Gastrocnemius medialis (tissue), 4 donors: ENCODE measurements around the gene VIT. TPM values are rescaled to one million over a fixed set of nuclear protein-coding genes. Genes with fewer than 3 reads are reported as not detected.

Experiments used
- ATAC-seq, 2 donors: fragments of 150-250 bp; one replicate each; pipeline ENCODE4 v1.9.1; 2016
- DNase-seq, 2 donors: peaks; one replicate each; pipeline ENCODE4 v3.0.0-alpha.2; 2019
- H3K27ac ChIP-seq, 4 donors: fragments of 200-600 bp; sonication (generic); 1 replicate in 1 of 4; 2 replicates in 3 of 4; pipeline ENCODE4 v1.5.1; 2016 to 2018; ENCODE audit warnings: mild to moderate bottlenecking in 2 of 4, moderate library complexity in 1 of 4
- H3K27me3 ChIP-seq, 3 donors: fragments of 200-600 bp; sonication (generic) in 2 of 3; 1 replicate in 1 of 3; 2 replicates in 2 of 3; pipeline versions ENCODE4 v1.5.1 to v1.6.0; 2016 to 2019; ENCODE audit warnings: mild to moderate bottlenecking in 1 of 3, moderate library complexity in 1 of 3
- H3K36me3 ChIP-seq, 2 donors: fragments of 200-600 bp; sonication (generic) in 1 of 2; one replicate each; pipeline ENCODE4 v1.5.1; 2017 to 2018
- H3K4me1 ChIP-seq, 2 donors: fragments of 200-600 bp; sonication (generic) in 1 of 2; one replicate each; pipeline ENCODE4 v1.5.1; 2016 to 2017; ENCODE audit warnings: mild to moderate bottlenecking in 2 of 2
- H3K4me3 ChIP-seq, 4 donors: fragments of 200-600 bp; sonication (generic) in 3 of 4; 1 replicate in 1 of 4; 2 replicates in 3 of 4; pipeline ENCODE4 v1.5.1; 2016 to 2019; ENCODE audit warnings: mild to moderate bottlenecking in 2 of 4
- H3K9me3 ChIP-seq, 3 donors: fragments of 200-600 bp; sonication (generic) in 2 of 3; 1 replicate in 1 of 3; 2 replicates in 2 of 3; pipeline ENCODE4 v1.5.1; 2016 to 2019
- CTCF ChIP-seq, 5 experiments: fragments of 450-650 bp in 3 of 5; fragments of 200-600 bp in 2 of 5; sonication (generic) in 2 of 5; IDR thresholded peaks in 4 of 5; conservative IDR thresholded peaks in 1 of 5; 1 replicate in 4 of 5; 2 replicates in 1 of 5; pipeline ENCODE4 v1.5.1; 2016 to 2019; ENCODE audit warnings: antibody characterized with exemption in 5 of 5, mild to moderate bottlenecking in 3 of 5, moderate library complexity in 3 of 5
- POLR2A ChIP-seq, 2 donors: fragments of 450-650 bp; IDR thresholded peaks; one replicate each; pipeline ENCODE4 v1.6.1; 2017; ENCODE audit warnings: antibody characterized with exemption in 2 of 2, mild to moderate bottlenecking in 2 of 2, moderate library complexity in 2 of 2
- in situ Hi-C, 4 donors: fragments of 200-750 bp; cut with MboI; loops; one replicate each; pipeline versions ENCODE4 v1.15.0 to v1.8.0; 2017; ENCODE audit warnings: low sequenced_read_pairs in 4 of 4
- intact Hi-C: fragments of 100-400 bp; cut with DNase I; formaldehyde crosslinking; loops from one replicate; pipeline ENCODE4 v1.15.1; 2023; ENCODE audit warnings: low total_unique reads
- total RNA-seq, 4 donors: library from RNA; depleted of rRNA; stranded (reverse); fragments of >200 nt; gene quantifications; one replicate each; pipeline versions ENCODE4 v1.1.0 to v1.2.3, GENCODE V29; 2016

VIT gene
- total RNA-seq, 4 donors from 2014 or later = 14.4 to 27.3 (median 17.6) TPM

- Histone ChIP-seq H3K9me3 (no peaks in the 10 kb centered on the region), H3K4me1 (no peaks in the 10 kb centered on the region), H3K27me3 (no peaks in the 10 kb centered on the region), H3K36me3 (no peaks in the 10 kb centered on the region), H3K27ac (no peak overlapping the region), H3K4me3 (no peak overlapping the region)
- intact Hi-C loops (no loop called here), in situ Hi-C loops (no loop called here)
- ATAC-seq (no peak), DNase-seq (no peak)
- TF ChIP-seq POLR2A (IDR thresholded peaks at IDR 0.05) (no peak), CTCF (IDR thresholded peaks at IDR 0.05 in 4 of 5, conservative IDR thresholded peaks at IDR 0.05 in 1 of 5) (no peak)
Measured at GRCh38 chr2:36762764-36763490, 66.4 kb downstream of the VIT start.

- H3K9me3 ChIP-seq = no peaks in the 10 kb centered on the region
- DNase-seq (no peak), ATAC-seq (no peak)
- intact Hi-C loops (no loop called here), in situ Hi-C loops (no loop called here)
- no peak overlapping the region for H3K4me3 ChIP-seq
- H3K4me1 ChIP-seq = no peaks in the 10 kb centered on the region
- no peaks in the 10 kb centered on the region for H3K27me3 ChIP-seq
- H3K27ac ChIP-seq = no peak overlapping the region
- H3K36me3 ChIP-seq = no peaks in the 10 kb centered on the region
- TF ChIP-seq POLR2A (IDR thresholded peaks at IDR 0.05) (no peak), CTCF (IDR thresholded peaks at IDR 0.05 in 4 of 5, conservative IDR thresholded peaks at IDR 0.05 in 1 of 5) (no peak)
Measured at GRCh38 chr2:36769106-36769505, 72.6 kb downstream of the VIT start.

GRCh38 chr2:36770542-36771287 is 74.2 kb downstream of the VIT start:
- in situ Hi-C loops (no loop called here), intact Hi-C loops (no loop called here)
- H3K4me1 ChIP-seq = no peaks in the 10 kb centered on the region
- no peaks in the 10 kb centered on the region for H3K27me3 ChIP-seq
- no peaks in the 10 kb centered on the region for H3K9me3 ChIP-seq
- TF ChIP-seq POLR2A (IDR thresholded peaks at IDR 0.05) = no peak
- peak in 2 of 5 experiments; percentile 25 to 47 for TF ChIP-seq CTCF (IDR thresholded peaks at IDR 0.05 in 4 of 5, conservative IDR thresholded peaks at IDR 0.05 in 1 of 5)
- no peaks in the 10 kb centered on the region for H3K36me3 ChIP-seq
- DNase-seq (no peak), ATAC-seq (no peak)
- H3K27ac ChIP-seq = no peak overlapping the region
- H3K4me3 ChIP-seq = no peak overlapping the region

GRCh38 chr2:36771671-36772070 is 75.2 kb downstream of the VIT start:
- TF ChIP-seq POLR2A (IDR thresholded peaks at IDR 0.05) (no peak), CTCF (IDR thresholded peaks at IDR 0.05 in 4 of 5, conservative IDR thresholded peaks at IDR 0.05 in 1 of 5) (no peak)
- no peaks in the 10 kb centered on the region for H3K36me3 ChIP-seq
- ATAC-seq (no peak), DNase-seq (no peak)
- no peak overlapping the region for H3K27ac ChIP-seq
- intact Hi-C loops = no loop called here
- in situ Hi-C loops = no loop called here
- no peaks in the 10 kb centered on the region for H3K27me3 ChIP-seq
- no peaks in the 10 kb centered on the region for H3K9me3 ChIP-seq
- no peaks in the 10 kb centered on the region for H3K4me1 ChIP-seq
- no peak overlapping the region for H3K4me3 ChIP-seq
